Left ventricle myocardium inferior (tissue), 1 donor: ENCODE measurements around the gene SLC52A1. TPM values are rescaled to one million over a fixed set of nuclear protein-coding genes. Genes with fewer than 3 reads are reported as not detected.

Experiments
- DNase-seq: peaks from one replicate; pipeline ENCODE4 v3.0.0-alpha.2; 2020
- H3K27ac ChIP-seq: fragments of 200-600 bp; replicated peaks from 2 replicates; pipeline ENCODE4 v1.8.0; 2021
- H3K27me3 ChIP-seq: fragments of 200-600 bp; 2 replicates; pipeline ENCODE4 v1.8.0; 2021; ENCODE audit warnings: low read depth
- H3K36me3 ChIP-seq: fragments of 200-600 bp; 2 replicates; pipeline ENCODE4 v1.8.0; 2021
- H3K4me1 ChIP-seq: fragments of 200-600 bp; 2 replicates; pipeline ENCODE4 v1.8.0; 2021
- H3K4me3 ChIP-seq: fragments of 200-600 bp; 2 replicates; pipeline ENCODE4 v1.8.0; 2021; ENCODE audit warnings: mild to moderate bottlenecking, moderate library complexity
- H3K9me3 ChIP-seq: fragments of 200-600 bp; replicated peaks from 2 replicates; pipeline ENCODE4 v1.8.0; 2021
- CTCF ChIP-seq: fragments of 200-600 bp; IDR thresholded peaks from 2 replicates; pipeline ENCODE4 v1.8.0; 2021; ENCODE audit warnings: antibody characterized with exemption, mild to moderate bottlenecking, borderline replicate concordance
- intact Hi-C: fragments of 100-400 bp; cut with micrococcal nuclease; formaldehyde crosslinking; loops from one replicate; pipeline ENCODE4 v1.11.0; 2022
- total RNA-seq: library from RNA; stranded (reverse); fragmentation: NEBNext Ultra II Directional; extraction: Animal tissue kit (Norgen Biotek cat#: 25700); gene quantifications from one replicate; pipeline ENCODE4 v1.2.1, GENCODE V29; 2021
- donor health status: DM: no; HTN: yes; CAD: no; lungs with severe emphysema.

SLC52A1 gene
- total RNA-seq, 1 donor from 2014 or later: not detected

DNA sequence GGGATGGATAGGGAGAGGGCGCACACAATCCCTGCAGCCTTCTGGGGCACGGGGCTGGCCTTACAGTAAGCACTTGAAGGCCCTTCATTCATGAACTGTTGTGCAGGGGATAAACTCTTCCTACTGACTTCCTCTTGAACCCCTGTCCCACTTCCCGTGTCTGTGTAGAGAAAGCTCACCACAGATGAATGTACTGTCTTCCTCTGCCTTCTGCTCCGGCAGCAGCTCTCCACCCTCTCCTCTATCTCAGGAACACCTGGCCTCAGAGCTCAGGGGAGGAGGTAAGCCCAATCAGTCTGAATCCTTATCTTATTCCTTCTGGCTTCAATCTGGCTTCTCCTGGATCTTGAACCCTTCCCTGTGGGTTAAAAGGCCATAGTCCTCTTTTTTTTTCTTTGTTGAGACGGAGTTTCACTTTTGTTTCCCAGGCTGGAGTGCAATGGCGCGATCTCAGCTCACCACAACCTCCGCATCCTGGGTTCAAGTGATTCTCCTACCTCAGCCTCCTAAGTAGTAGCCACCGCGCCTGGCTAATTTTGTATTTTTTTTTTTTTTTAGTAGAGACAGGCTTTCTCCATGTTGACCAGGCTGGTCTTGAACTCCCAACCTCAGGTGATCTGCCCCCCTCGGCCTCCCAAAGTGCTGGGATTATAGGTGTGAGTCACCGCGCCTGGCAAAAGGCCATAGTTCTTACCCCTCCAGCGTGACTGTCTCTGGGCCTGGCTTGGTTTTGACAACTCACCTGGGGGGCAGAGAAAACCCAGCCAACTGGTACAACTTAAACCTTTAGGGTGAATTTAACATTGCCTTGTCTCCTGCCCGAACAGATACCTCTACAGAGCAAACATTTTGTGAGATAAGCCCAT is 7.2 kb upstream of the SLC52A1 start:
- Histone ChIP-seq H3K27me3 (peaks cover 1% of the 10 kb centered on the region), H3K4me3 (no peak overlapping the region), H3K4me1 (no peaks in the 10 kb centered on the region), H3K36me3 (no peaks in the 10 kb centered on the region), H3K9me3 (no peaks in the 10 kb centered on the region), H3K27ac (no peak overlapping the region)
- DNase-seq: no peak
- no peak for TF ChIP-seq CTCF
- intact Hi-C loops: no loop called here

DNA sequence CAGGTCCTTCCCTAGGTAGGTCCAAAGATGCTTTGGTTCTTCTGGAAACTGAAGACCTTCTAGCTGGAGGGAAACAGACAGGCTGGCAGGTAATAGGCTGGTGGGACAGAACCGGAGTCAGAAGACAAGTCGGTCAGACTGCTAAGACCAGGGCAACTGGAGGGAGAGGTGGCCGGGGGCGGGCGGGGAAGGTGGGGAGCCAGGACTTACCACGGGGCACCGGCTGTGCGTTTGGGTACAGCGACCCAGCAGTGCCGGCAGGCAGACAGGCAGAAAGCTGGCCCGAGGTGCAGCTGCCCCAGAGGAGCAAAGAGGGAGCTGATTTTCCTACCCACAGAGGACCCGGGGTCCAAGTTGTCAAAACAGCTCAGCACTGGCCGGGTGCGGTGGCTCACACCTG is 575 bp downstream of the SLC52A1 start:
- no peak for TF ChIP-seq CTCF
- no peak overlapping the region for H3K4me3 ChIP-seq
- no peaks in the 10 kb centered on the region for H3K9me3 ChIP-seq
- peaks cover 27% of the 10 kb centered on the region for H3K27me3 ChIP-seq
- H3K36me3 ChIP-seq: no peaks in the 10 kb centered on the region
- H3K27ac ChIP-seq: no peak overlapping the region
- peaks cover 12% of the 10 kb centered on the region for H3K4me1 ChIP-seq
- intact Hi-C loops: no loop called here
- DNase-seq: no peak

DNA sequence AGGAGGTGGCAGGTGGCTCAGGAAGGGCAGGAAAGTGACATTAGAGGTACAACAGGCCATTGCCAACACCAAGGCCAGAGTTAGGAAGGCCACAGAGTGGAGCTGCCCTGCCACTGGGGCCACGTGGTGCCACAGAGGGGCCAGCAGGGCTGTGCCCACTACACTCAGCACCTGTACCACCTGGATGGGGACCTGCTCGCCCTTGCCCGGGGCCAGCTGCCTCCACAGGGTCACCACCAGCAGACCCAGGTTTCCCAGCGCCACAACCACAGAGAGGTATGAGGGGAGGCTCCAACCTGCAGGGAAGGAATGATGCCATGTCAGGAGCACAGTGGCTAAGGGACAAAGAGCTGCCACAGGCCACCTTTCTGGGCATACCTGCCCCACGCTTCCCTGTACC is 1.2 kb downstream of the SLC52A1 start:
- Histone ChIP-seq H3K4me3 (no peak overlapping the region), H3K36me3 (no peaks in the 10 kb centered on the region), H3K27me3 (peaks cover 27% of the 10 kb centered on the region), H3K27ac (no peak overlapping the region), H3K9me3 (no peaks in the 10 kb centered on the region), H3K4me1 (peaks cover 14% of the 10 kb centered on the region)
- intact Hi-C loops: no loop called here
- DNase-seq: no peak
- no peak for TF ChIP-seq CTCF

DNA sequence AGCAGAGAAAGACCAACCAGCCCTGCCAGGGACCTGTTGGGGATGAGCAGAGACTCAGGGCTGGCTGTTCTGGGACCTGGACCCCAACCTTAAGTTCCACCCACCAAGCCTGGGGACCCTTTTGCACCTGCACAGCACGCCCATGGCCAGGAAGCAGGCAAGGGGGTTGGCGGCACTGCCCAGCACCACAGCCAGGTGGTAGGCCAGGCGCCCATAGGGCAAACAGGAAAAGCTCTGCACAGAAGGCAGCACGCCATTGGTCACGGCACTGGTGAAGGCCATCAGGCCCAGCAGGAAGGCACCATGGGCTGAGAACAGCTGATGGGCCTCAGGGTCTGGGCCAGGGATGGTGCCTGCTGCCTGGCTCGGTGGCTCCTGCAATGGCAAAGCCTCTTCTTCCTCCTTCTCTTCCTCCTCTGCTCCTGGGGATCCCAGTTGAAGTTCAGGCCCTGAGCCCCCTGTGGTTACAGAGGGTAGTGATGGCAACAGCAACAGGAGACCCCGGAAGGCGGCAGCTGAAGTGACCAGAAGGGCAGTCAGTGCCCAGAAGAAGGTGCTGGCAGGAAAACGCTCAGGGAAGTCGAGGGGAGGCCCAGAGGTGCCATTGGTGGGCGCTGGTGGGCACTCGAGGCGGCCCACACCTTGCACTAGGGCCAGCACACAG is 1.7 kb downstream of the SLC52A1 start:
- no peak for TF ChIP-seq CTCF
- no peaks in the 10 kb centered on the region for H3K9me3 ChIP-seq
- peaks cover 14% of the 10 kb centered on the region for H3K4me1 ChIP-seq
- H3K36me3 ChIP-seq: no peaks in the 10 kb centered on the region
- no peak overlapping the region for H3K4me3 ChIP-seq
- no peak overlapping the region for H3K27ac ChIP-seq
- intact Hi-C loops: no loop called here
- peaks cover 27% of the 10 kb centered on the region for H3K27me3 ChIP-seq
- DNase-seq: no peak

GRCh38 chr17:5032865-5033264 is 2.4 kb downstream of the SLC52A1 start:
- no peak for TF ChIP-seq CTCF
- no peak overlapping the region for H3K4me3 ChIP-seq
- no peaks in the 10 kb centered on the region for H3K36me3 ChIP-seq
- intact Hi-C loops: no loop called here
- H3K4me1 ChIP-seq: peaks cover 14% of the 10 kb centered on the region
- no peaks in the 10 kb centered on the region for H3K9me3 ChIP-seq
- peaks cover 27% of the 10 kb centered on the region for H3K27me3 ChIP-seq
- no peak overlapping the region for H3K27ac ChIP-seq
- no peak for DNase-seq
